NCI-H1417 (cell line): ENCODE measurements around the gene NDUFV1.
"Not testable (repeated sequence)": the region's sequence is repeated elsewhere in the genome, so short reads cannot be mapped to it uniquely, and the experiment has no call there.

ENCODE experiments used
- DNase-seq, 3 experiments: peaks; one replicate each; lab custom pipeline; 2025; lab: John Stamatoyannopoulos, UW

NDUFV1 gene

GRCh38 chr11:67586568-67587250 is 20.0 kb upstream of the NDUFV1 start:
- no peak for DNase-seq

GRCh38 chr11:67588136-67588503 is 18.6 kb upstream of the NDUFV1 start:
- no peak for DNase-seq

DNA sequence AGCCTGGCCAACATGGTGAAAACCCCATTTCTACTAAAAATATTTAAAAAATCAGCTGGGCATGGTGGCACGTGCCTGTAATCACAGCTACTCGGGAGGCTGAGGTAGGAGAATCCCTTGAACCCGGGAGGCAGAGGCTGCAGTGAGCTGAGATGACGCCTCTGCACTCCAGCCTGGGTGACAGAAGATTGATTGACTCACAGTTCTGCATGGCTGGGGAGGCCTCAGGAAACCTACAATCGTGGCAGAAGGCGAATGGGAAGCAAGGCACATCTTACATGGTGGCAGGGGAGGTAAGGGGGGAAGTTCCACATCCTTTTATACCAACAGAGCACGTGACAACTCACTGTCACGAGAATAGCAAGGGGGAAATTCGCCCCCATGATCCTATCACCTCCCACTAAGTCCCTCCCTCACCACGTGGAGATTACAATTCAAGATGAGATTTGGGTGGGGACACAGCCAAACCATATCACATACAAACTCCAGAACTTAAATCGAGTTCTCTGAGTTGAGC is 17.8 kb upstream of the NDUFV1 start:
- DNase-seq: not testable (repeated sequence)

DNA sequence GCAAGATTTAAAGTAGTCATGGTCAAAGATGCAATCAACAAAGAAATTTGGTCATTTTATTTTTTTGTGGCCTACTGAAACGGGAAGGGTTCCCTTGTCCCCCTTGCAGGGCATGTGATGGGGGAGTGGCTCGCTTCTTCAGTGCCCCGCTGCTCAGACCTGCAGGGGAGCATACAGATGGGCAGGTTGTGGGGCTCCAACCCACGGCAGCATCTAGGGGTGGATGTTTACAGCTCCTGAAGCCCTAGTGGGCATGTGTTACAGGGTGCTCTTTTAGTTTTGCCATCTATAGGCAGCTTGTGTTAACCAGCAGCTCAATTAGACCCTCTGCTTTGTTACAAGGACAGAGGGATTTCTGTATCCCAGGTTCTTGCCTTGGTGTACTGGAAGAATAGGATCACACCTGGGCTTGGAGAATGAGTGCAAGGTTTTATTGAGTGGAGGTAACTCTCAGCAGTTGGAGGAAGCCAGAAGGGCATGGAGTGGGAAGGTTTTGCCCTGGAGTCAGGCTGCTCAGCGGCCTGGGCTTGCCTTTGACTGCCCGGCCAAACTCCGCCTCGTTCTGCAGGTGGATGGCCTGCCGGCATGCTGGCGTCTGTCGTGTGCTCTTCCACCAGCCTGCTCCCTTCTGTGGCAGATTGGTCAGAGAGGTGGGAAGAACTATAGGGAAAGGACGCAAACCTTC is 13.7 kb upstream of the NDUFV1 start:
- DNase-seq: no peak

GRCh38 chr11:67593565-67593905 is 13.2 kb upstream of the NDUFV1 start:
- no peak for DNase-seq

GRCh38 chr11:67594480-67594879 is 12.3 kb upstream of the NDUFV1 start:
- DNase-seq: no peak

GRCh38 chr11:67596753-67597300 is 9.9 kb upstream of the NDUFV1 start:
- no peak for DNase-seq

DNA sequence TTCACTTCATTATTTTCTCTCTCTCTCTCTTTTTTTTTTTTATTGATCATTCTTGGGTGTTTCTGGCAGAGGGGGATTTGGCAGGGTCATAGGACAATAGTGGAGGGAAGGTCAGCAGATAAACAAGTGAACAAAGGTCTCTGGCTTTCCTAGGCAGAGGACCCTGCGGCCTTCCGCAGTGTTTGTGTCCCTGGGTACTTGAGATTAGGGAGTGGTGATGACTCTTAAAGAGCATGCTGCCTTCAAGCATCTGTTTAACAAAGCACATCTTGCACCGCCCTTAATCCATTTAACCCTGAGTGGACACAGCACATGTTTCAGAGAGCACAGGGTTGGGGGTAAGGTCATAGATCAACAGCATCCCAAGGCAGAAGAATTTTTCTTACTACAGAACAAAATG is 9.3 kb upstream of the NDUFV1 start:
- DNase-seq: not testable (repeated sequence)

GRCh38 chr11:67597963-67598362 is 8.8 kb upstream of the NDUFV1 start:
- DNase-seq: not testable (repeated sequence)

GRCh38 chr11:67599149-67599548 is 7.6 kb upstream of the NDUFV1 start:
- no peak for DNase-seq

- no peak for DNase-seq
Measured at GRCh38 chr11:67600324-67601029, 6.3 kb upstream of the NDUFV1 start.

- DNase-seq: no peak
Measured at GRCh38 chr11:67601098-67601497, 5.6 kb upstream of the NDUFV1 start.

DNA sequence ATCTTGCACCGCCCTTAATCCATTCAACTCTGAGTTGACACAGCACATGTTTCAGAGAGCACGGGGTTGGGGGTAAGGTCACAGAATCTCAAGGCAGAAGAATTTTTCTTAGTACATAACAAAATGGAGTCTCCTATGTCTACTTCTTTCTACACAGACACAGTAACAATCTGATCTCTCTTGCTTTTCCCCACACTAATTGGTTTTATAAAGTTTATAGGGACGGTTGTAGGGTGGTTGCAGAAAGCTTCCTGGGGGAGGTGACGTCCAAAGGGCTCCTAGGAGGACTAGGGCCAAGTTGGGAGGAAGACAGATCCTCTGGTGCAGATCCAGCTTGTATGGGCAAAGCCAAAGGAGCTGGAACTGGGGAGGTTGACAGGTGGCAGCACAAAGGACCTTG is 2.6 kb upstream of the NDUFV1 start:
- not testable (repeated sequence) for DNase-seq

- DNase-seq: no peak
Measured at GRCh38 chr11:67604815-67605214, 1.9 kb upstream of the NDUFV1 start.

- no peak for DNase-seq
Measured at GRCh38 chr11:67605231-67606011, 1.3 kb upstream of the NDUFV1 start.

DNA sequence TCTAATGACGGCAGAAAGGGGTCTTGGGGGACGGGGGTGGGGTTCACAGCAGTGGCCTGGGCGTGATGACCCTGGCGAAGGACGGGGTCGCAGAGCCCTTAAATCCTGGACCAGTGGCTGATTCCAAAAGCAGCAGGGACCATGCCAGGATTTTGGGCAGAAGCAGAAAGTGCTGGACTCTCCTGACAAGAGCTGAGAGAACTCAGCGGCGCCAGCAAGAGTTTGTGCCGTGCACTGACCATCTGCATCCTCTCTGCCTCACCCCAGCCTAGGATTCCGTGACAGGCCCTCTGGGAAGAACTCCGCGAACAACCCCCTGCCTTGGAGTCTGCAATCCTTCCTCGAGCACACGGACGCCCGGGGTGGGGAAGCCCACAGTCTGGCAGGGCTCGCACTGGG is 644 bp upstream of the NDUFV1 start:
- DNase-seq: no peak

- no peak for DNase-seq
Measured at GRCh38 chr11:67607507-67607906, 771 bp downstream of the NDUFV1 start.

DNA sequence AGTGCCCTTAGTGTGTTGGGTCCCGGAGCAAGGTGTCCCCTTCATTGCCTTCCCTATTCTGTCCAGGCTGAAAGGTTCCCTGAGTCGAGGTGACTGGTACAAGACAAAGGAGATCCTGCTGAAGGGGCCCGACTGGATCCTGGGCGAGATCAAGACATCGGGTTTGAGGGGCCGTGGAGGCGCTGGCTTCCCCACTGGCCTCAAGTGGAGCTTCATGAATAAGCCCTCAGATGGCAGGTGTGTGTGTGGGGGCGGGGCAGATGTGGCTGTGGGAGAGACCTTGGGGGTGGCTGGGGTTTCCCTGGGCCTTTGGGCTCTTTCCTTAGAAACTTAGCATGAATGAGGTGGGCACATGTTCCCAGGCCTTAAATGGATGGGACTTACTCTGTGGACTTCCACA is 1.8 kb downstream of the NDUFV1 start:
- no peak for DNase-seq

DNA sequence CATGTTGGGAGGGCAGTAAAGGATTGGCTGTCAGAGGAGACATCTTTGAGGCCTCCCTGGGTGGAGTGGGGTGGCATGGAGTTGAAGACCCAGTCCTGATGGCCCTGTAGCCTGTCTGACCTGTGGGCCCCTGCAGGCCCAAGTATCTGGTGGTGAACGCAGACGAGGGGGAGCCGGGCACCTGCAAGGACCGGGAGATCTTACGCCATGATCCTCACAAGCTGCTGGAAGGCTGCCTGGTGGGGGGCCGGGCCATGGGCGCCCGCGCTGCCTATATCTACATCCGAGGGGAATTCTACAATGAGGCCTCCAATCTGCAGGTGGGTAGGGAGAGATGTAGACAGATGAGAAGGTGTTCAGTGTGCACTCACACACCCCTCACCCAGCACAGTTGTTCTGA is 2.6 kb downstream of the NDUFV1 start:
- DNase-seq: no peak

- DNase-seq: no peak
Measured at GRCh38 chr11:67610302-67610868, 3.6 kb downstream of the NDUFV1 start.

DNA sequence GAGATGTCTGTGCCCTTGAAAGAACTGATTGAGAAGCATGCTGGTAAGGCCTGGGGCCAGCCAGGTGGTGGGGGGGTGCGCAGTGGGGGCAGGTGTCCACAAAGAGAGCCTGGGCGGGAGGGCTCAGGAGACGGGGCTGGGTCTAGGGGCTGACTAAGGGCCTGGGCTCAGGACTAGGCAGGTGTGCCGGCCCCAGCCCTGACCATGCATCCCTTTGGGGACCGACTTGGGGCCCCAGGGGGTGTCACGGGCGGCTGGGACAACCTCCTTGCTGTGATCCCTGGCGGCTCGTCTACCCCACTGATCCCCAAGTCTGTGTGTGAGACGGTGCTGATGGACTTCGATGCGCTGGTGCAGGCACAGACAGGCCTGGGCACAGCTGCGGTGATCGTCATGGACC is 4.4 kb downstream of the NDUFV1 start:
- DNase-seq: no peak
